Ovary (tissue), 9 donors: ENCODE measurements around the gene CRIM1. TPM values are rescaled to one million over a fixed set of nuclear protein-coding genes. Genes with fewer than 3 reads are reported as not detected.

Experiments
- DNase-seq, 5 donors: peaks; one replicate each; pipeline ENCODE4 v3.0.0-alpha.2; 2019 to 2020
- H3K27ac ChIP-seq, 2 donors: fragments of 200-600 bp; one replicate each; pipeline versions ENCODE4 v1.5.1 to v1.8.0; 2019 to 2022
- H3K27me3 ChIP-seq: fragments of 200-600 bp; one replicate; pipeline ENCODE4 v1.8.0; 2022
- H3K36me3 ChIP-seq: fragments of 200-600 bp; sonication (generic); one replicate; pipeline ENCODE4 v1.5.1; 2019
- H3K4me1 ChIP-seq: one replicate; pipeline ENCODE4 v1.8.1; 2013; ENCODE audit warnings: mild to moderate bottlenecking, moderate library complexity; ENCODE audit not compliant: insufficient read depth
- H3K4me3 ChIP-seq: fragments of 200-600 bp; sonication (generic); one replicate; pipeline ENCODE4 v1.5.1; 2017
- H3K9me3 ChIP-seq, 2 donors: fragments of 200-600 bp in 1 of 2; sonication (generic) in 1 of 2; one replicate each; pipeline versions ENCODE4 v1.5.1 to v1.8.1; 2013 to 2019; ENCODE audit warnings: mild to moderate bottlenecking in 1 of 2, moderate library complexity in 1 of 2
- EP300 ChIP-seq: sonication (generic); formaldehyde crosslinking; IDR thresholded peaks from one replicate; pipeline ENCODE4 v1.6.1; 2017; ENCODE audit warnings: antibody characterized with exemption
- POLR2A ChIP-seq: fragments of 450-650 bp; IDR thresholded peaks from one replicate; pipeline ENCODE4 v1.6.1; 2017; ENCODE audit warnings: antibody characterized with exemption, mild to moderate bottlenecking, moderate library complexity
- WGBS, 3 donors: extraction: QIAGEN DNeasy Blood & Tissue Kit in 1 of 3; methylation state at CpG; one replicate each; pipeline versions ENCODE4 v1.1.5 to v1.1.7; 2013 to 2017; 5-methylcytosine and 5-hydroxymethylcytosine counted together
- intact Hi-C, 4 donors: fragments of 100-400 bp; cut with DNase I; formaldehyde crosslinking; loops; one replicate each; pipeline versions ENCODE4 v1.11.0 to v1.15.1; 2022 to 2023
- polyA plus RNA-seq, 2 donors: library from polyadenylated mRNA; stranded (reverse); fragments of 200-250 nt in 1 of 2; fragments of 350-450 nt in 1 of 2; fragmentation: Illumina TruSeq in 1 of 2; extraction: RNeasy Lipid Tissue Mini Kit (QIAGEN cat#74804) in 1 of 2; gene quantifications; one replicate each; pipeline ENCODE4 v1.2.3, GENCODE V29; 2013 to 2014
- total RNA-seq, 7 donors: library from RNA; depleted of rRNA in 2 of 7; stranded (reverse); fragments of >200 nt in 2 of 7; fragmentation: NEBNext Ultra II Directional in 3 of 7; extraction: Animal tissue kit (Norgen Biotek cat#: 25700) in 3 of 7; gene quantifications; one replicate each; pipeline versions ENCODE4 v1.1.0 to v1.2.4, GENCODE V29; 2016 to 2023
- TF ChIP-seq, protein P1 (sequence below), 3 donors: fragments of 450-650 bp in 2 of 3; fragments of 200-600 bp in 1 of 3; IDR thresholded peaks; one replicate each; pipeline versions ENCODE4 v1.5.1 to v1.8.0; 2016 to 2022; ENCODE audit warnings: antibody characterized with exemption in 3 of 3, mild to moderate bottlenecking in 1 of 3
- donor health status: DM: no; HTN: no; CAD: no; lungs with moderate emphysema.
- donor health status: DM: no; HTN: no; CAD: no.
- donor health status: Bipolar disorder and iron deficiency.
- donor health status: DM: yes; HTN: yes; CAD: no.
- donor health status: DM: no; HTN: no; CAD: no.
- donor health status: DM: yes; HTN: yes; CAD: no.

CRIM1 gene
- total and polyA plus RNA-seq, 9 donors = 38.4 to 134 (median 65.0) TPM

DNA sequence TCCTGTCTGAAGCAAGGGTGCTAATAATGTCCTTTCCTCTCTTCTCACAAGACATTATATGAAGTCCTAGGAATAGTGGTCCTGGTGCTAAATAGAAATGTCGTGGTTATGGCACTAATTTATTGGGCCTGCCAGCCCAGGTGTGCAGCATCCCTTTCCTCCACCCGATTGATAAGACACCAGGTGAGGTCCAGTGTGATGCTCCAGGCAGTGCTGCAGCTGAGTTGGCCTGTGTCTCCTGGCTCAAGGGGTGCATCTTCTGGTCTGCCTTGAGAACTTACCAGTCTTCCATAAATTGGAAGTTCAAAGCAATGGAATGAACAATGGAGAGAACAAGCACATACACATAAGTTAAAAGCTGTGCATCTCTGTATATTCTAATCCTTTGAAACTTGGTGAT is 26.9 kb downstream of the CRIM1 start:
- H3K4me3 ChIP-seq = no peak overlapping the region
- no peak for DNase-seq
- peaks cover 13% of the 10 kb centered on the region for H3K4me1 ChIP-seq
- TF ChIP-seq EP300 (no peak), POLR2A (no peak)
- TF ChIP-seq, protein P1, sequence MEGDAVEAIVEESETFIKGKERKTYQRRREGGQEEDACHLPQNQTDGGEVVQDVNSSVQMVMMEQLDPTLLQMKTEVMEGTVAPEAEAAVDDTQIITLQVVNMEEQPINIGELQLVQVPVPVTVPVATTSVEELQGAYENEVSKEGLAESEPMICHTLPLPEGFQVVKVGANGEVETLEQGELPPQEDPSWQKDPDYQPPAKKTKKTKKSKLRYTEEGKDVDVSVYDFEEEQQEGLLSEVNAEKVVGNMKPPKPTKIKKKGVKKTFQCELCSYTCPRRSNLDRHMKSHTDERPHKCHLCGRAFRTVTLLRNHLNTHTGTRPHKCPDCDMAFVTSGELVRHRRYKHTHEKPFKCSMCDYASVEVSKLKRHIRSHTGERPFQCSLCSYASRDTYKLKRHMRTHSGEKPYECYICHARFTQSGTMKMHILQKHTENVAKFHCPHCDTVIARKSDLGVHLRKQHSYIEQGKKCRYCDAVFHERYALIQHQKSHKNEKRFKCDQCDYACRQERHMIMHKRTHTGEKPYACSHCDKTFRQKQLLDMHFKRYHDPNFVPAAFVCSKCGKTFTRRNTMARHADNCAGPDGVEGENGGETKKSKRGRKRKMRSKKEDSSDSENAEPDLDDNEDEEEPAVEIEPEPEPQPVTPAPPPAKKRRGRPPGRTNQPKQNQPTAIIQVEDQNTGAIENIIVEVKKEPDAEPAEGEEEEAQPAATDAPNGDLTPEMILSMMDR (IDR thresholded peaks at IDR 0.05) = no peak
- H3K9me3 ChIP-seq = no peaks in the 10 kb centered on the region
- H3K27ac ChIP-seq = no peak overlapping the region
- H3K36me3 ChIP-seq = no peaks in the 10 kb centered on the region
- 44 to 69% (median 44%) methylated on average over 2 of the region's 2 CpGs for WGBS, 3 donors
- intact Hi-C loops = no loop called here
- H3K27me3 ChIP-seq = no peaks in the 10 kb centered on the region

DNA sequence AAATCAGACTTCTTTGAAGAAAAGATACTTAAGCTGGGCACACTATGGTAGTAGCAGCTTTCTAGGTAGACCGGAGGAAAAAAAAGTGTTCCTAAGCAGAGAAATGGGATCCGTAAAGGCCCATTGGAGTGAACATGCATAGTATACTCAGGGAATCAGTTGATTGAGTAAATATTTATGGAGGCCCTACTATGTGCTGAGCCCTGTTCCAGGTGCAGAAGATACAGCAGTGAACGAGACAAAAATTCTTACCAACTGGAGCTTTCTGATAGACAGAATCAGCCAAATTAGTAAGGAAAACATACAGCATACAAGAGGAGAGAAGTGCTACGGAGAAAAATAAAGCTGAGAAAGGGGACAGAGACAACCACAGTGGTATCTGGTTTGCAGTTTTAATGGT is 28.1 kb downstream of the CRIM1 start:
- no peaks in the 10 kb centered on the region for H3K27me3 ChIP-seq
- no peaks in the 10 kb centered on the region for H3K9me3 ChIP-seq
- 95 to 97% (median 96%) methylated on average over 4 of the region's 4 CpGs for WGBS, 3 donors
- intact Hi-C loops = no loop called here
- H3K36me3 ChIP-seq = no peaks in the 10 kb centered on the region
- no peak overlapping the region for H3K4me3 ChIP-seq
- DNase-seq = no peak
- peaks cover 15% of the 10 kb centered on the region for H3K4me1 ChIP-seq
- TF ChIP-seq EP300 (no peak), POLR2A (no peak)
- TF ChIP-seq, protein P1 (IDR thresholded peaks at IDR 0.05) = no peak
- no peak overlapping the region for H3K27ac ChIP-seq

- TF ChIP-seq EP300 (no peak), POLR2A (no peak)
- TF ChIP-seq, protein P1 (IDR thresholded peaks at IDR 0.05) = no peak
- intact Hi-C loops = no loop called here
- H3K36me3 ChIP-seq = no peaks in the 10 kb centered on the region
- no peak overlapping the region for H3K4me3 ChIP-seq
- DNase-seq = no peak
- no peak overlapping the region for H3K27ac ChIP-seq
- H3K27me3 ChIP-seq = no peaks in the 10 kb centered on the region
- H3K4me1 ChIP-seq = peaks cover 17% of the 10 kb centered on the region
- no peaks in the 10 kb centered on the region for H3K9me3 ChIP-seq
- 81 to 88% (median 86%) methylated on average over 2 of the region's 2 CpGs for WGBS, 3 donors
Observed at GRCh38 chr2:36384454-36384853, 28.9 kb downstream of the CRIM1 start.

GRCh38 chr2:36385603-36386002 is 30.0 kb downstream of the CRIM1 start:
- intact Hi-C loops = no loop called here
- Histone ChIP-seq H3K9me3 (no peaks in the 10 kb centered on the region), H3K27me3 (no peaks in the 10 kb centered on the region), H3K27ac (no peak overlapping the region), H3K36me3 (no peaks in the 10 kb centered on the region), H3K4me1 (peaks cover 12% of the 10 kb centered on the region), H3K4me3 (no peak overlapping the region)
- no peak for TF ChIP-seq POLR2A
- TF ChIP-seq, protein P1 (IDR thresholded peaks at IDR 0.05) = no peak
- WGBS, 3 donors = 88 to 94% (median 88%) methylated on average over 3 of the region's 3 CpGs
- DNase-seq = no peak
